Neural progenitor cell (in vitro differentiated cells): Measurements from ENCODE around the gene STK39. TPM values are rescaled to one million over a fixed set of nuclear protein-coding genes. Genes with fewer than 3 reads are reported as not detected.

Experiments
- DNase-seq: peaks from one replicate; pipeline ENCODE4 v3.0.0-alpha.2; 2016; ENCODE audit warnings: low spot score
- H2AFZ ChIP-seq: fragments of 200-600 bp; sonication (generic); replicated peaks from 2 replicates; pipeline ENCODE4 v1.6.1; 2016; ENCODE audit warnings: antibody characterized with exemption
- H3F3A ChIP-seq: fragments of 200-600 bp; sonication (generic); 2 replicates; pipeline ENCODE4 v1.6.1; 2016; ENCODE audit warnings: antibody characterized with exemption, low read depth
- H3K27ac ChIP-seq: fragments of 200-600 bp; sonication (generic); 2 replicates; pipeline ENCODE4 v1.5.1; 2016; ENCODE audit warnings: mild to moderate bottlenecking
- H3K27me3 ChIP-seq: fragments of 200-600 bp; sonication (generic); 2 replicates; pipeline ENCODE4 v1.6.1; 2016; ENCODE audit warnings: mild to moderate bottlenecking, moderate library complexity
- H3K36me3 ChIP-seq: fragments of 200-600 bp; sonication (generic); 2 replicates; pipeline ENCODE4 v1.5.1; 2016
- H3K4me1 ChIP-seq: fragments of 200-600 bp; sonication (generic); 2 replicates; pipeline ENCODE4 v1.6.1; 2016; ENCODE audit warnings: mixed run types
- H3K4me2 ChIP-seq: fragments of 200-600 bp; sonication (generic); 2 replicates; pipeline ENCODE4 v1.6.1; 2016
- H3K4me3 ChIP-seq: fragments of 200-600 bp; sonication (generic); 2 replicates; pipeline ENCODE4 v1.5.1; 2016
- H3K79me2 ChIP-seq: fragments of 200-600 bp; sonication (generic); 2 replicates; pipeline ENCODE4 v1.6.1; 2016; ENCODE audit warnings: low read depth
- H3K9ac ChIP-seq: fragments of 200-600 bp; sonication (generic); 2 replicates; pipeline ENCODE4 v1.6.1; 2016
- H3K9me3 ChIP-seq: fragments of 200-600 bp; sonication (generic); 2 replicates; pipeline ENCODE4 v1.5.1; 2016; ENCODE audit warnings: low read depth
- H4K20me1 ChIP-seq: fragments of 200-600 bp; sonication (generic); 2 replicates; pipeline ENCODE4 v1.6.1; 2016; ENCODE audit warnings: low read depth
- H3K27ac Mint-ChIP-seq: 3 replicates; pipeline ENCODE4 v1.8.0; 2021; ENCODE audit warnings: mixed read lengths
- H3K27me3 Mint-ChIP-seq: 2 replicates; pipeline ENCODE4 v1.8.0; 2022; ENCODE audit warnings: low read depth, mild to moderate bottlenecking, inconsistent platforms, moderate library complexity, mixed read lengths; ENCODE audit not compliant: insufficient read depth
- H3K36me3 Mint-ChIP-seq: 3 replicates; pipeline ENCODE4 v1.8.0; 2021; ENCODE audit warnings: mixed read lengths
- H3K4me1 Mint-ChIP-seq: 3 replicates; pipeline ENCODE4 v1.8.0; 2021; ENCODE audit warnings: mixed read lengths
- H3K4me3 Mint-ChIP-seq: 3 replicates; pipeline ENCODE4 v1.8.0; 2021; ENCODE audit warnings: mild to moderate bottlenecking, moderate library complexity, mixed read lengths
- H3K9me3 Mint-ChIP-seq: 3 replicates; pipeline ENCODE4 v1.8.0; 2020; ENCODE audit warnings: mixed read lengths
- CTCF ChIP-seq: fragments of 200-600 bp; sonication (generic); IDR thresholded peaks from 2 replicates; pipeline ENCODE4 v1.5.1; 2017; ENCODE audit warnings: antibody characterized with exemption, mild to moderate bottlenecking
- EZH2 ChIP-seq: fragments of 200-600 bp; sonication (generic); IDR thresholded peaks from 2 replicates; pipeline ENCODE4 v1.6.1; 2017; ENCODE audit warnings: antibody characterized with exemption, mild to moderate bottlenecking, moderate library complexity
- EZH2phosphoT487 ChIP-seq: fragments of 200-600 bp; sonication (generic); IDR thresholded peaks from 2 replicates; pipeline ENCODE4 v1.6.1; 2017; ENCODE audit warnings: antibody characterized with exemption
- total RNA-seq: library from RNA; depleted of rRNA; stranded (reverse); fragments of >200 nt; gene quantifications from 2 replicates; pipeline ENCODE4 v1.2.3, GENCODE V29; 2015; ENCODE audit warnings: low replicate concordance

The STK39 gene
- total RNA-seq, 1 donor from 2014 or later = 23.8 TPM

- Mint-ChIP-seq H3K27ac (no peak overlapping the region), H3K36me3 (peaks cover 3% of the 10 kb centered on the region), H3K27me3 (peaks cover 4% of the 10 kb centered on the region), H3K4me1 (peaks cover 9% of the 10 kb centered on the region), H3K9me3 (no peaks in the 10 kb centered on the region), H3K4me3 (no peak overlapping the region)
- Histone ChIP-seq H4K20me1 (no peaks in the 10 kb centered on the region), H3K9me3 (no peaks in the 10 kb centered on the region), H3K4me1 (peaks cover 23% of the 10 kb centered on the region), H3K36me3 (no peaks in the 10 kb centered on the region), H3K4me2 (no peak overlapping the region), H2AFZ (no peak overlapping the region), H3K9ac (no peak overlapping the region), H3K27me3 (no peaks in the 10 kb centered on the region), H3K79me2 (no peaks in the 10 kb centered on the region), H3K27ac (no peak overlapping the region), H3K4me3 (no peak overlapping the region), H3F3A (no peaks in the 10 kb centered on the region)
- peak; percentile 2 for DNase-seq
- no peak for TF ChIP-seq CTCF
- TF ChIP-seq EZH2 = no peak
- no peak for TF ChIP-seq EZH2phosphoT487
Measured at GRCh38 chr2:168087401-168087800, 160.0 kb downstream of the STK39 start.

GRCh38 chr2:168086851-168087250 lies 160.5 kb downstream of the STK39 start:
- H3K9ac ChIP-seq = no peak overlapping the region
- H3K27ac ChIP-seq = no peak overlapping the region
- H4K20me1 ChIP-seq = no peaks in the 10 kb centered on the region
- H3K4me1 ChIP-seq = peaks cover 23% of the 10 kb centered on the region
- no peaks in the 10 kb centered on the region for H3K9me3 Mint-ChIP-seq
- H3K4me1 Mint-ChIP-seq = peaks cover 9% of the 10 kb centered on the region
- no peak for DNase-seq
- H3K27me3 ChIP-seq = no peaks in the 10 kb centered on the region
- H3K4me3 Mint-ChIP-seq = no peak overlapping the region
- H3K79me2 ChIP-seq = no peaks in the 10 kb centered on the region
- H3F3A ChIP-seq = no peaks in the 10 kb centered on the region
- TF ChIP-seq CTCF = no peak
- no peak for TF ChIP-seq EZH2
- no peak for TF ChIP-seq EZH2phosphoT487
- H3K36me3 Mint-ChIP-seq = peaks cover 5% of the 10 kb centered on the region
- H3K36me3 ChIP-seq = no peaks in the 10 kb centered on the region
- H3K9me3 ChIP-seq = no peaks in the 10 kb centered on the region
- H3K4me3 ChIP-seq = no peak overlapping the region
- no peak overlapping the region for H3K4me2 ChIP-seq
- H3K27ac Mint-ChIP-seq = no peak overlapping the region
- no peak overlapping the region for H2AFZ ChIP-seq
- H3K27me3 Mint-ChIP-seq = peaks cover 4% of the 10 kb centered on the region

GRCh38 chr2:168085801-168086361 lies 161.5 kb downstream of the STK39 start:
- H3K36me3 Mint-ChIP-seq = peaks cover 7% of the 10 kb centered on the region
- Histone ChIP-seq H3K27ac (no peak overlapping the region), H3F3A (no peaks in the 10 kb centered on the region), H3K4me1 (peaks cover 23% of the 10 kb centered on the region), H4K20me1 (no peaks in the 10 kb centered on the region), H3K4me2 (no peak overlapping the region), H3K4me3 (no peak overlapping the region), H3K79me2 (no peaks in the 10 kb centered on the region), H3K9me3 (no peaks in the 10 kb centered on the region), H2AFZ (no peak overlapping the region), H3K36me3 (no peaks in the 10 kb centered on the region), H3K27me3 (no peaks in the 10 kb centered on the region), H3K9ac (no peak overlapping the region)
- DNase-seq = no peak
- peaks cover 4% of the 10 kb centered on the region for H3K27me3 Mint-ChIP-seq
- H3K4me1 Mint-ChIP-seq = peaks cover 9% of the 10 kb centered on the region
- TF ChIP-seq EZH2 (no peak), EZH2phosphoT487 (no peak), CTCF (no peak)
- H3K9me3 Mint-ChIP-seq = no peaks in the 10 kb centered on the region
- H3K27ac Mint-ChIP-seq = no peak overlapping the region
- H3K4me3 Mint-ChIP-seq = no peak overlapping the region
